GM12892 (cell line): ENCODE results near the gene DPP6.

ENCODE experiments used
- POLR2A ChIP-seq: IDR thresholded peaks from 2 replicates; pipeline ENCODE4 v1.6.1; 2011; ENCODE audit warnings: low read depth, low read length, control low read depth
- TAF1 ChIP-seq: IDR thresholded peaks from 2 replicates; pipeline ENCODE4 v1.6.1; 2011; ENCODE audit warnings: low read depth, mild to moderate bottlenecking, control low read depth, low read length, borderline replicate concordance

DNA sequence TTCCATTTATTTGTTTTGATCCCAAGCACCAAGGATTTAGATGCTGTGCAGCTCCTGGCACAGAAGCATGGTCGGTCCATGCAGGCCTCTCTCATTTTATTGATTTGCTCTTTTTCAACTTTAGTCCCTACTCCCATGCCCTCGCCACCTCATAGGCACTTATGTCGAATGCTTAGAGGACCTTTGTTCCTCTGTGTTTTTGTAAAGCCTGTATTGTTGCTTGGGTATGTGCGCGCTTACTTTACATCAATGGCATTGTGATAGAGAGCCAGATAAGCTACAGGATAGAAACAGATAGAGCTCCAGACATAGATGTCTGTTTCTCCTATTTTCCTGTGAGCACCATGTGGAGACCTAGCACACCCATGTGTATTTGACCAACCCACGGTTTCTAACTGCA, 725.7 kb downstream of the DPP6 start:
- TF ChIP-seq POLR2A (no peak), TAF1 (no peak)
